IPS-15b (cell line): ENCODE data around the gene SNRNP27.

Source experiments
- H3K27me3 ChIP-seq: one replicate; pipeline ENCODE4 v1.6.1; 2013; ENCODE audit warnings: low read length; ENCODE audit not compliant: control insufficient read depth, insufficient read depth
- H3K36me3 ChIP-seq: one replicate; pipeline ENCODE4 v1.6.1; 2013; ENCODE audit warnings: low read length; ENCODE audit not compliant: control insufficient read depth, insufficient read depth
- H3K4me1 ChIP-seq: one replicate; pipeline ENCODE4 v1.6.1; 2013; ENCODE audit warnings: mild to moderate bottlenecking, low read length; ENCODE audit not compliant: control insufficient read depth, insufficient read depth
- H3K4me3 ChIP-seq: one replicate; pipeline ENCODE4 v1.5.1; 2013; ENCODE audit warnings: low read depth, low read length
- H3K9ac ChIP-seq: one replicate; pipeline ENCODE4 v1.6.1; 2013; ENCODE audit warnings: low read depth, mild to moderate bottlenecking, low read length
- H3K9me3 ChIP-seq: one replicate; pipeline ENCODE4 v1.6.1; 2013; ENCODE audit warnings: mild to moderate bottlenecking, low read length; ENCODE audit not compliant: control insufficient read depth, insufficient read depth

Gene SNRNP27

DNA sequence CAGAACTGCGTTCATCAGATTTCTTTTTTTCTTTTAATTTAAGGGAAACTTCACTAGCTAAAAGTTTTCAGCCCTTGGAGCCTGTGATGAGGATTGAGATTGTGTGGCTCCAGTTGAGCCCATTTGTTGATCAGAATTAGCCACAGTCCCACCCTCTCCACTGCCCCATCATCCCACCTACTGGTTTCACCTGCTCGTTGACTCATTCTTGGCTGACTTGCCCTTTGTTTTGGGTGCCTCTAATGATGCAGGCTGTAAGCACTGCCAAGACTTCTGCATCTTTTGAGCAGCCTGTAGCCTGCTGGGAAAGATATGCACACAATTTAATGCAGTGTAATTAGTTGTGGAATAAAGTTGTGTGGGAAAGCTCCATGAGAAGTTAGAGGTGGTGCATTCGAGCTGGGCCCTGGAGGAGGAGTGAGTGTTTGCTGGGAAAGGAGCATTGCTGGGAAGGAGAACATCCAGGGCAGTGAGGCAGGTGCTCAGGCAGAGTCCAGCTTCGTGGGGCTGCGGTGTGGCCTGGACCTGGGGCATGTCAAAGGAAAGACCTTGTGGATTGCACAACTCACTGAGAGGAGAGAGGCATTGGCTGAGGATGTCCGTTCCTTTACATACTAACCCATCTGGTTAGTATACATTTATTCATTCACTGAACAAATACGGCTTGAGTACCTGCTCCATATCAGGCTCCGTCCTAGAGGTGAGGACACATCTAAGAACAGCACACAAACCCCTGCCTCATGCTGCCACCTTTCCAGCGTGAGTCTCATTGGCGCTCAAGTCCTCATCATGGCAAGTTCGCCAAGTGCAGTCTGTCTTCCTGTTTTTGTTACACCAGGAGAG is 49.5 kb downstream of the SNRNP27 start:
- Histone ChIP-seq H3K9ac (no peak overlapping the region), H3K4me1 (peaks cover 2% of the 10 kb centered on the region), H3K4me3 (no peak overlapping the region), H3K27me3 (no peaks in the 10 kb centered on the region), H3K36me3 (peaks cover 4% of the 10 kb centered on the region), H3K9me3 (no peaks in the 10 kb centered on the region)

DNA sequence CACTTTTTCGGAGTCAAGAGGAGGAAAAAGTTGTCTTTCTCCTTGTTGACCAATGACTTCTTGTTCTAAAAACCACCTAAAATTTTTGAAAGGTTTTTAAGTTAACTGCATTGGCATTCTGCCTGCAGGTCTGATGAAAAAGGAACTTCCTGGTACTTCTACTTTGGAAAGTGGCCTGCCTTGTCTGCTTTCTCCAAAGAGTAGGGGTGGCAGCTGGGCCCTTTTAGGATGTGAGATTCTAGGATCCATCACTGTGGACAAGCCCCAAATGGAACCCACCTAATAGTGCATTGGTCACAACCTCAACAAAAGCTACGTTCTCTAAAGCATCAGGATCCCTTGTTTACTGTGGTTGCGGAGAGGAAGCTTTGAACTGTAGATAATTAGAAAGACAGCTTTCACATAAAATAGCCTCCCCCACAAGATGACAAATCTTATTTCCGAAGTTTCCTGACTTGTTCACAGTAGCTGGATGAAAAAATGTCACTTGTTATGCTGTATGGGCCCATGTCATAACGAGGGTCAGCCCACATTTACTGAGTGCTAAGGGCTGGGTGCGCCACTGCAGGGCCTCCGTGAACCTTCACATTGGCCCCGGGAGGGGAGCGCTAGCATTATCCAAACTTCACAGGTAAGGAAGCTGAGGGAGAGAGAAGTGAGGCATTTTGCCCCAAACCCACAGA is 50.2 kb downstream of the SNRNP27 start:
- Histone ChIP-seq H3K36me3 (no peaks in the 10 kb centered on the region), H3K9ac (no peak overlapping the region), H3K4me3 (no peak overlapping the region), H3K27me3 (no peaks in the 10 kb centered on the region), H3K4me1 (peaks cover 2% of the 10 kb centered on the region), H3K9me3 (no peaks in the 10 kb centered on the region)

DNA sequence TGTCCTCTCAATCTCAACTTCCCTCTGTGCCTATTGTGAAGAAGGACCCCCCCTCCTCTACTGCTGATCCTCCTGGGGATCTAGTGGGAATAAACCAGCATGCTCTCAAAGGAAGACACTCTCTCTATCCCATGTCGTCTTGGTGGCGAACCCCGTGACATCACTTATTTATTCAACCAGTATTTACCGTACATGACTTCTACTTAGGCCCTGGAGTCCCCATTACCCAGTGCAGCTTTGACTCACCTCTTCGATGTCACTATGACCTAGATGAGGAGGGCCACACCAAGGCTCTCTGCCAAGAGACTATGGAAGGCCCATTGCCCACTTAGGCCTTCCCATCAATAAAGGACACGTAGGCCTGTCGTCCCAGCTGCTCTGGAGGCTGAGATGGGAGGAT is 51.0 kb downstream of the SNRNP27 start:
- no peaks in the 10 kb centered on the region for H3K27me3 ChIP-seq
- H3K9ac ChIP-seq = no peak overlapping the region
- H3K36me3 ChIP-seq = no peaks in the 10 kb centered on the region
- no peaks in the 10 kb centered on the region for H3K9me3 ChIP-seq
- no peak overlapping the region for H3K4me3 ChIP-seq
- H3K4me1 ChIP-seq = peaks cover 2% of the 10 kb centered on the region

- Histone ChIP-seq H3K36me3 (no peaks in the 10 kb centered on the region), H3K4me3 (no peak overlapping the region), H3K27me3 (no peaks in the 10 kb centered on the region), H3K4me1 (no peaks in the 10 kb centered on the region), H3K9me3 (no peaks in the 10 kb centered on the region), H3K9ac (no peak overlapping the region)
These were observed 51.7 kb downstream of the SNRNP27 start for GRCh38 chr2:69945441-69945840.

DNA sequence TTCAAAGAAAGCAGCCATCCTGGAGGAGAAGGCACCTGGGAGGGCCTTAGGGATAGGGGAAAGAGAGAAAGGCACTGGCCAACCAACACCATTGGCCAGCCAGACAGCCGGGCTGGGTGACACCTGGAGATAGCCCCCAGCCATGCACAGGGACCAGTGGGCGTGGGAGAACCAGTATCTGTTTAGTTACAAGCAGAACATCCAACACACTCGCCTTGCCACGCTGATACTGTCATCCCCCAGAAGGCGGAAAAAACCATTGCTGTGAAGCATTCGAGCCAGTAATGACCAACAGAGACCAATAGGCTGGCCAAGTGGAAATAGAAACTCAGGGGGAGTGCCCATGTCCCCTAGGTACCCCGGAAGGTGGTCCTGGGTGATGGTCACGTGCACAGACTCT is 52.2 kb downstream of the SNRNP27 start:
- Histone ChIP-seq H3K4me3 (no peak overlapping the region), H3K9me3 (no peaks in the 10 kb centered on the region), H3K36me3 (no peaks in the 10 kb centered on the region), H3K4me1 (no peaks in the 10 kb centered on the region), H3K27me3 (no peaks in the 10 kb centered on the region), H3K9ac (no peak overlapping the region)

GRCh38 chr2:69946351-69947324 is 52.9 kb downstream of the SNRNP27 start:
- no peak overlapping the region for H3K9ac ChIP-seq
- no peaks in the 10 kb centered on the region for H3K27me3 ChIP-seq
- H3K4me1 ChIP-seq = no peaks in the 10 kb centered on the region
- H3K9me3 ChIP-seq = no peaks in the 10 kb centered on the region
- H3K4me3 ChIP-seq = no peak overlapping the region
- no peaks in the 10 kb centered on the region for H3K36me3 ChIP-seq

DNA sequence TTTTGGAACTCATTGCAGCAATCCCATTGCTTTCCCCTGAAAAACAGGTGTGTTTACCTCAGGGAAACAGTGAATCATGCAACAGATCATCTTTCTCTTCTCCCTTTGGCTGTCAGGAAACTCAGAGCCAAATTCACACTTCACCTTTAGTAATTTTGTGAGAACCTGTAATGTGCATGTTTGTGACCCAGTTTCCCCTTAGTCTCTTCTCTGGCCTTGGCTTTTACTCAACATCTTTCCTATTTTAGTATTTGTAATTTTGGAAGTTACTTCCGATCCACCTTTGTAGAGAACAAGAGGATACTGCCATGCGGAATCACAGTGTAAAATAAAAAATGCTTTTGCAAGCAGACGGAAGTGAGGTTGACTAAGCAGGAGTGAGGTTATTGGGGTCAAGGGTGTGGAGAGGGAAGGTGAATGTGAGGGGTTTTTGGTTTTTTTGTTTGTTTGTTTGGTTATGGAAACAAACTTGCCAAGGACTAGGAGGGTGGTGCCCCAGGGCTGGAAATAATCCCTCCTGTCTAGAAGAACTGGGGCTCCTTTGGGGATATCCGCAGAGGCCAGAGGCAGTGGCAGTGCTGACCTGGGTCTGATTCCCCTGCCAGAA is 53.7 kb downstream of the SNRNP27 start:
- H3K9ac ChIP-seq = peak overlapping the region; percentile 29
- H3K36me3 ChIP-seq = no peaks in the 10 kb centered on the region
- no peak overlapping the region for H3K4me3 ChIP-seq
- no peaks in the 10 kb centered on the region for H3K9me3 ChIP-seq
- no peaks in the 10 kb centered on the region for H3K27me3 ChIP-seq
- no peaks in the 10 kb centered on the region for H3K4me1 ChIP-seq

- Histone ChIP-seq H3K9me3 (no peaks in the 10 kb centered on the region), H3K4me3 (no peak overlapping the region), H3K9ac (no peak overlapping the region), H3K36me3 (no peaks in the 10 kb centered on the region), H3K27me3 (no peaks in the 10 kb centered on the region), H3K4me1 (no peaks in the 10 kb centered on the region)
These were observed 54.5 kb downstream of the SNRNP27 start for GRCh38 chr2:69948032-69948962.

- H3K9me3 ChIP-seq = no peaks in the 10 kb centered on the region
- no peak overlapping the region for H3K9ac ChIP-seq
- H3K4me3 ChIP-seq = no peak overlapping the region
- no peaks in the 10 kb centered on the region for H3K4me1 ChIP-seq
- H3K36me3 ChIP-seq = no peaks in the 10 kb centered on the region
- H3K27me3 ChIP-seq = no peaks in the 10 kb centered on the region
These were observed 55.3 kb downstream of the SNRNP27 start for GRCh38 chr2:69948963-69949645.

GRCh38 chr2:69950241-69950640 is 56.5 kb downstream of the SNRNP27 start:
- Histone ChIP-seq H3K9me3 (no peaks in the 10 kb centered on the region), H3K36me3 (no peaks in the 10 kb centered on the region), H3K27me3 (no peaks in the 10 kb centered on the region), H3K9ac (no peak overlapping the region), H3K4me1 (no peaks in the 10 kb centered on the region), H3K4me3 (no peak overlapping the region)
